Measurements from ENCODE around the gene NELL2. TPM values are rescaled to one million over a fixed set of nuclear protein-coding genes. Genes with fewer than 3 reads are reported as not detected.

The NELL2 gene
- total RNA-seq, 2 experiments from 2014 or later, result 0.95 to 1.8 TPM

- POLR2A ChIA-PET, result interaction anchor here (1.5 kb wide), 1 partner anchor 13 kb away, joined by 8 read pairs; no protein-coding TSS in a partner anchor
- Histone ChIP-seq H3K79me2 (ENCODE audit: insufficient read depth, low read depth, low read length) (no peaks in the 10 kb centered on the region), H3K9me3 (ENCODE audit: low read length) (no peaks in the 10 kb centered on the region), H4K20me1 (ENCODE audit: insufficient read depth, low read length) (no peaks in the 10 kb centered on the region), H3K4me1 (ENCODE audit: insufficient read depth, low read length, poor library complexity, severe bottlenecking) (peaks cover 6% of the 10 kb centered on the region), H3K27ac (ENCODE audit: low read depth, low read length, poor library complexity, severe bottlenecking) (no peak overlapping the region), H2AFZ (ENCODE audit: low read length) (no peak overlapping the region), H3K4me2 (ENCODE audit: low read length) (no peak overlapping the region), H3K4me3 (ENCODE audit: low read depth, low read length, poor library complexity, severe bottlenecking) (no peak overlapping the region), H3K36me3 (ENCODE audit: insufficient read depth, low read length) (no peaks in the 10 kb centered on the region), H3K9me2 (ENCODE audit: insufficient read depth, low read length) (no peaks in the 10 kb centered on the region)
- CTCF ChIA-PET (ENCODE audit: unreplicated experiment), result no interaction called here
- TF ChIP-seq EZH2phosphoT487 (IDR thresholded peaks at IDR 0.05; ENCODE audit: borderline replicate concordance, low read depth, low read length) (no peak), CTCF (conservative IDR thresholded peaks at IDR 0.05; ENCODE audit: low read length) (no peak)
- intact Hi-C loops (cut with micrococcal nuclease; ENCODE audit: unreplicated experiment), result no loop called here
- no peak for DNase-seq (ENCODE audit: low spot score)
- BruUV-seq (replicated peaks), result no TSS peak
Measured at GRCh38 chr12:44833561-44833960, 42.6 kb downstream of the NELL2 start.

- no peaks in the 10 kb centered on the region for H3K36me3 ChIP-seq (ENCODE audit: insufficient read depth, low read length)
- intact Hi-C loops (cut with micrococcal nuclease; ENCODE audit: unreplicated experiment), result no loop called here
- no peak overlapping the region for H2AFZ ChIP-seq (ENCODE audit: low read length)
- no peak overlapping the region for H3K4me3 ChIP-seq (ENCODE audit: low read depth, low read length, poor library complexity, severe bottlenecking)
- no peak overlapping the region for H3K4me2 ChIP-seq (ENCODE audit: low read length)
- H3K27ac ChIP-seq (ENCODE audit: low read depth, low read length, poor library complexity, severe bottlenecking), result no peak overlapping the region
- H3K9me2 ChIP-seq (ENCODE audit: insufficient read depth, low read length), result no peaks in the 10 kb centered on the region
- DNase-seq (ENCODE audit: low spot score), result no peak
- no peaks in the 10 kb centered on the region for H3K79me2 ChIP-seq (ENCODE audit: insufficient read depth, low read depth, low read length)
- TF ChIP-seq CTCF (conservative IDR thresholded peaks at IDR 0.05; ENCODE audit: low read length) (no peak), EZH2phosphoT487 (IDR thresholded peaks at IDR 0.05; ENCODE audit: borderline replicate concordance, low read depth, low read length) (no peak)
- ChIA-PET CTCF (ENCODE audit: unreplicated experiment) (no interaction called here), POLR2A (interaction anchor here (0.6 to 1.5 kb wide), 2 partner anchors 17 to 874 kb away, joined by 3 to 8 read pairs; no protein-coding TSS in a partner anchor)
- peaks cover 6% of the 10 kb centered on the region for H3K4me1 ChIP-seq (ENCODE audit: insufficient read depth, low read length, poor library complexity, severe bottlenecking)
- no TSS peak for BruUV-seq (replicated peaks)
- no peaks in the 10 kb centered on the region for H4K20me1 ChIP-seq (ENCODE audit: insufficient read depth, low read length)
- H3K9me3 ChIP-seq (ENCODE audit: low read length), result no peaks in the 10 kb centered on the region
Measured at GRCh38 chr12:44830566-44831055, 45.5 kb downstream of the NELL2 start.

- H3K9me3 ChIP-seq (ENCODE audit: low read length), result no peaks in the 10 kb centered on the region
- TF ChIP-seq CTCF (conservative IDR thresholded peaks at IDR 0.05; ENCODE audit: low read length), result no peak
- no peak for TF ChIP-seq EZH2phosphoT487 (IDR thresholded peaks at IDR 0.05; ENCODE audit: borderline replicate concordance, low read depth, low read length)
- no peaks in the 10 kb centered on the region for H4K20me1 ChIP-seq (ENCODE audit: insufficient read depth, low read length)
- ChIA-PET POLR2A (interaction anchor here (0.6 to 1.1 kb wide), 4 partner anchors 18 to 1557 kb away, joined by 3 to 4 read pairs (median 4); no protein-coding TSS in a partner anchor), CTCF (ENCODE audit: unreplicated experiment) (no interaction called here)
- no TSS peak for BruUV-seq (replicated peaks)
- intact Hi-C loops (cut with micrococcal nuclease; ENCODE audit: unreplicated experiment), result no loop called here
- peaks cover 6% of the 10 kb centered on the region for H3K4me1 ChIP-seq (ENCODE audit: insufficient read depth, low read length, poor library complexity, severe bottlenecking)
- no peaks in the 10 kb centered on the region for H3K79me2 ChIP-seq (ENCODE audit: insufficient read depth, low read depth, low read length)
- no peak overlapping the region for H3K27ac ChIP-seq (ENCODE audit: low read depth, low read length, poor library complexity, severe bottlenecking)
- H2AFZ ChIP-seq (ENCODE audit: low read length), result no peak overlapping the region
- H3K36me3 ChIP-seq (ENCODE audit: insufficient read depth, low read length), result no peaks in the 10 kb centered on the region
- no peaks in the 10 kb centered on the region for H3K9me2 ChIP-seq (ENCODE audit: insufficient read depth, low read length)
- H3K4me3 ChIP-seq (ENCODE audit: low read depth, low read length, poor library complexity, severe bottlenecking), result no peak overlapping the region
- no peak overlapping the region for H3K4me2 ChIP-seq (ENCODE audit: low read length)
- DNase-seq (ENCODE audit: low spot score), result no peak
Measured at GRCh38 chr12:44829045-44829444, 47.1 kb downstream of the NELL2 start.

Data from OCI-LY7 (cell line).